Stomach smooth muscle (tissue), 2 donors: Measurements from ENCODE around the gene EEFSEC.

Experiments
- H3K27ac ChIP-seq: one replicate; pipeline ENCODE4 v1.7.0; 2013; ENCODE audit warnings: mild to moderate bottlenecking, low read length, inconsistent platforms
- H3K27me3 ChIP-seq, 2 donors: one replicate each; pipeline ENCODE4 v1.7.0; 2013; ENCODE audit warnings: low read length in 2 of 2; ENCODE audit not compliant: insufficient read depth in 2 of 2, control insufficient read depth in 1 of 2
- H3K36me3 ChIP-seq, 2 donors: one replicate each; pipeline ENCODE4 v1.7.0; 2013; ENCODE audit warnings: low read length in 2 of 2; ENCODE audit not compliant: control insufficient read depth in 2 of 2, insufficient read depth in 2 of 2
- H3K4me1 ChIP-seq: one replicate; pipeline ENCODE4 v1.7.0; 2013; ENCODE audit warnings: low read length; ENCODE audit not compliant: control insufficient read depth, insufficient read depth
- H3K4me3 ChIP-seq, 2 donors: one replicate each; pipeline ENCODE4 v1.7.0; 2013; ENCODE audit warnings: low read length in 2 of 2
- H3K9ac ChIP-seq, 2 donors: one replicate each; pipeline ENCODE4 v1.7.0; 2013; ENCODE audit warnings: low read length in 2 of 2, mild to moderate bottlenecking in 1 of 2
- H3K9me3 ChIP-seq, 2 donors: one replicate each; pipeline ENCODE4 v1.7.0; 2013; ENCODE audit warnings: low read length in 2 of 2; ENCODE audit not compliant: control insufficient read depth in 2 of 2
- donor health status: healthy.
- donor health status: Pancreatic carcinoma.

The EEFSEC gene

DNA sequence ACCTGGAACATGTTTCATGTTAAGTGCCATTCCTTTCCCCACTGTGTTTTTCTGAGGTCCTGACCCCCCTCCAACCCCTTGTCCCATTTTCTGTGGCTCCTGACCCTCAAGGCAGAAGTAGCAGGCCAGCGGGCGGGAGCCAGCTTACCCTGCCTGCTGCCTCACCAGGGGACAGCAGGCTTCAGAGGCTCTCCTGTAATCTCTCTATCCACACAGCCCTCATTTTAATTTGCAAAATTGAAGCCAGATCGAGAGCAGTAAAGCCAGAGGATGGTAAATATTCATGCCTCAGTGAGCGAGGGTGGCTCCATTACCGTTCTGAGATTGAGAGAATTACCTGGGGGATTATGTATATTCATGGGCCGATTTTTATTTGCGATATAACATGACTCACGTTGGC, 165.8 kb downstream of the EEFSEC start:
- H3K27ac ChIP-seq, result no peak overlapping the region
- H3K4me3 ChIP-seq, result no peak overlapping the region
- peaks cover 22% of the 10 kb centered on the region for H3K4me1 ChIP-seq
- no peak overlapping the region for H3K9ac ChIP-seq
- H3K9me3 ChIP-seq, result no peaks in the 10 kb centered on the region
- H3K36me3 ChIP-seq, result peaks cover 0 to 10% of the 10 kb centered on the region in 2 donors
- H3K27me3 ChIP-seq, result no peaks in the 10 kb centered on the region

GRCh38 chr3:128319741-128320141, 166.5 kb downstream of the EEFSEC start:
- H3K4me1 ChIP-seq, result peaks cover 22% of the 10 kb centered on the region
- H3K9ac ChIP-seq, result no peak overlapping the region
- no peaks in the 10 kb centered on the region for H3K9me3 ChIP-seq
- peaks cover 0 to 11% of the 10 kb centered on the region in 2 donors for H3K36me3 ChIP-seq
- no peaks in the 10 kb centered on the region for H3K27me3 ChIP-seq
- no peak overlapping the region for H3K27ac ChIP-seq
- H3K4me3 ChIP-seq, result no peak overlapping the region

GRCh38 chr3:128320551-128321340, 167.5 kb downstream of the EEFSEC start:
- Histone ChIP-seq H3K27me3 (no peaks in the 10 kb centered on the region), H3K9me3 (no peaks in the 10 kb centered on the region), H3K27ac (no peak overlapping the region), H3K36me3 (peaks cover 0 to 13% of the 10 kb centered on the region in 2 donors), H3K4me1 (peaks cover 22% of the 10 kb centered on the region), H3K4me3 (no peak overlapping the region), H3K9ac (no peak overlapping the region)

GRCh38 chr3:128321418-128321817, 168.1 kb downstream of the EEFSEC start:
- Histone ChIP-seq H3K27me3 (no peaks in the 10 kb centered on the region), H3K4me1 (peaks cover 20% of the 10 kb centered on the region), H3K4me3 (no peak overlapping the region), H3K27ac (no peak overlapping the region), H3K36me3 (peaks cover 0 to 13% of the 10 kb centered on the region in 2 donors), H3K9me3 (no peaks in the 10 kb centered on the region), H3K9ac (no peak overlapping the region)

- H3K9me3 ChIP-seq, result no peaks in the 10 kb centered on the region
- no peak overlapping the region for H3K9ac ChIP-seq
- no peak overlapping the region for H3K27ac ChIP-seq
- peaks cover 13% of the 10 kb centered on the region for H3K4me1 ChIP-seq
- H3K4me3 ChIP-seq, result no peak overlapping the region
- no peaks in the 10 kb centered on the region for H3K27me3 ChIP-seq
- peaks cover 0 to 13% of the 10 kb centered on the region in 2 donors for H3K36me3 ChIP-seq
These were observed 169.0 kb downstream of the EEFSEC start for GRCh38 chr3:128322030-128323022.

- H3K9ac ChIP-seq, result no peak overlapping the region
- peaks cover 7% of the 10 kb centered on the region for H3K4me1 ChIP-seq
- no peak overlapping the region for H3K4me3 ChIP-seq
- H3K27me3 ChIP-seq, result no peaks in the 10 kb centered on the region
- H3K27ac ChIP-seq, result no peak overlapping the region
- peaks cover 0 to 13% of the 10 kb centered on the region in 2 donors for H3K36me3 ChIP-seq
- no peaks in the 10 kb centered on the region for H3K9me3 ChIP-seq
These were observed 170.2 kb downstream of the EEFSEC start for GRCh38 chr3:128323206-128324081.

DNA sequence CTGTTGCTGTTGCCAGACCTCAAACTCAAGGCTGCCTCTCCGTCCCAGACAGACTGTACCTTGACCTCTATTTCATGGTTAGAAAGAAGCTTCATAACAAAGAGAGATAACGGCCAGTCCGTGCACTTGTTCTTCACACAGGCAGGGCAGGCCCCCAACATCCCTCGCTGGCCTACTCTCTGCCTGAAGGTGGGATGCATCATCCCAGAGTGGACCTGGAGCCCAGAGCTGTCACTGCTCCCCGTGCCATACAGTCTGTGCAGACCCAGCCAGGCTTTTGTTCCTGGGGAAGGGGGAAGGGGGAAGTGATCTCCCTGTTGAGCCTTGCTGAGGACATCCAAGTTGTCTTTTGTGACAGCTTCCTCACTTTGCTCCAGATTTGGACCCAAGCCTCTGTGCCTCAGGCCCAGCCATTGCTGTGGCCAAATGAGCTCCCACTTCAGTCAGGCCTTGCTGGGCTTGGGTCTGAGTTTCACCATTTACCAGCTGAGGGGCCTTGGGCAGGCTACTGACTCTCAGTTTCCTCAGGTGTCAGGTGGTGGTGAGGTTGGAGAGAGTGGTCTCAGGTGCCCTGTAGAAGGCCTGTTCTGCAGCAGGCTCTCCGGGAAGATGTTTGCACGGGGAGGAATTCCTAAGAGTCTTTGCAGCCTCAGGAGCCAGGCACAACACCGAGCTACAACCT, 171.8 kb downstream of the EEFSEC start:
- Histone ChIP-seq H3K27ac (no peak overlapping the region), H3K27me3 (no peaks in the 10 kb centered on the region), H3K4me1 (peaks cover 7% of the 10 kb centered on the region), H3K9ac (no peak overlapping the region), H3K9me3 (no peaks in the 10 kb centered on the region), H3K36me3 (peaks cover 0 to 4% of the 10 kb centered on the region in 2 donors), H3K4me3 (no peak overlapping the region)

GRCh38 chr3:128326051-128326823, 173.0 kb downstream of the EEFSEC start:
- Histone ChIP-seq H3K9me3 (no peaks in the 10 kb centered on the region), H3K27ac (no peak overlapping the region), H3K4me1 (peaks cover 7% of the 10 kb centered on the region), H3K27me3 (no peaks in the 10 kb centered on the region), H3K9ac (no peak overlapping the region), H3K36me3 (peaks cover 0 to 3% of the 10 kb centered on the region in 2 donors), H3K4me3 (no peak overlapping the region)

- no peaks in the 10 kb centered on the region for H3K4me1 ChIP-seq
- no peaks in the 10 kb centered on the region for H3K27me3 ChIP-seq
- peaks cover 0 to 3% of the 10 kb centered on the region in 2 donors for H3K36me3 ChIP-seq
These were observed 174.3 kb downstream of the EEFSEC start for GRCh38 chr3:128327606-128328031.

More at GRCh38 chr3:128327606-128328031, 174.3 kb downstream of the EEFSEC start:
- H3K4me3 ChIP-seq, result no peak overlapping the region
- H3K9me3 ChIP-seq, result no peaks in the 10 kb centered on the region
- H3K27ac ChIP-seq, result no peak overlapping the region
- H3K9ac ChIP-seq, result no peak overlapping the region
